Ishikawa (cell line): ENCODE measurements around the gene NCAPH2.

Source experiments
- CEBPB ChIP-seq: IDR thresholded peaks from 2 replicates; pipeline ENCODE4 v1.6.1; 2012
- CREB1 ChIP-seq: IDR thresholded peaks from 2 replicates; pipeline ENCODE4 v1.6.1; 2012; ENCODE audit warnings: low read depth
- EGR1 ChIP-seq: IDR thresholded peaks from 2 replicates; pipeline ENCODE4 v1.6.1; 2012
- EP300 ChIP-seq: IDR thresholded peaks from 2 replicates; pipeline ENCODE4 v1.6.1; 2012; ENCODE audit warnings: borderline replicate concordance
- FOXM1 ChIP-seq: IDR thresholded peaks from 2 replicates; pipeline ENCODE4 v1.6.1; 2012; ENCODE audit warnings: low read depth, borderline replicate concordance
- NFIC ChIP-seq: IDR thresholded peaks from 2 replicates; pipeline ENCODE4 v1.6.1; 2012
- RAD21 ChIP-seq: IDR thresholded peaks from 2 replicates; pipeline ENCODE4 v1.6.1; 2012; ENCODE audit warnings: low read depth
- TAF1 ChIP-seq: IDR thresholded peaks from 2 replicates; pipeline ENCODE4 v1.6.1; 2012; ENCODE audit warnings: low read depth, mild to moderate bottlenecking
- TCF12 ChIP-seq: IDR thresholded peaks from 2 replicates; pipeline ENCODE4 v1.6.1; 2012; ENCODE audit warnings: low read depth
- YY1 ChIP-seq: IDR thresholded peaks from 2 replicates; pipeline ENCODE4 v1.6.1; 2012; ENCODE audit warnings: low read depth
- TF ChIP-seq, protein P1 (sequence below): IDR thresholded peaks from 2 replicates; pipeline ENCODE4 v1.6.1; 2012
- TF ChIP-seq, protein P2 (sequence below): IDR thresholded peaks from 2 replicates; pipeline ENCODE4 v1.6.1; 2012; ENCODE audit warnings: low read depth, mild to moderate bottlenecking
- TF ChIP-seq, protein P3 (sequence below): IDR thresholded peaks from 2 replicates; pipeline ENCODE4 v1.6.1; 2012

DNA sequence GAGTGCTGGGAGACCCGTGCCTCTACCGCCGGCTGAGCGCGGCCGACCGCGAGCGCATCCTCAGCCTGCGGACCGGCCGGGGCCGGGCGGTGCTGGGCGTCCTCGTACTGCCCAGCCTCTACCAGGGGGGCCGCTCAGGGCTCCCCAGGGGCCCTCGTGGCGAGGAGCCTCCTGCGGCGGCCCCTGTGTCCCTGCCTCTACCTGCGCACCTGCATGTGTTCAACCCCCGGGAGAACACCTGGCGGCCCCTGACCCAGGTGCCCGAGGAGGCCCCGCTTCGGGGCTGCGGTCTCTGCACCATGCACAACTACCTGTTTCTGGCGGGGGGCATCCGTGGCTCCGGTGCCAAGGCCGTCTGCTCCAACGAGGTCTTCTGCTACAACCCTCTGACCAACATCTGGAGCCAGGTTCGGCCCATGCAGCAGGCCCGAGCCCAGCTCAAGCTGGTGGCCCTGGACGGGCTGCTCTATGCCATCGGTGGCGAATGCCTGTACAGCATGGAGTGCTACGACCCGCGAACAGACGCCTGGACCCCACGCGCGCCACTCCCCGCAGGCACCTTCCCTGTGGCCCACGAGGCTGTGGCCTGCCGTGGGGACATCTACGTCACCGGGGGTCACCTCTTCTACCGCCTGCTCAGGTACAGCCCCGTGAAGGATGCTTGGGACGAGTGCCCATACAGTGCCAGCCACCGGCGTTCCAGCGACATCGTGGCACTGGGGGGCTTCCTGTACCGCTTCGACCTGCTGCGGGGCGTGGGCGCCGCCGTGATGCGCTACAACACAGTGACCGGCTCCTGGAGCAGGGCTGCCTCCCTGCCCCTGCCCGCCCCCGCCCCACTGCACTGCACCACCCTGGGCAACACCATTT lies 41.1 kb downstream of the NCAPH2 start:
- no peak for TF ChIP-seq TCF12
- no peak for TF ChIP-seq NFIC
- no peak for TF ChIP-seq TAF1
- TF ChIP-seq, protein P1, sequence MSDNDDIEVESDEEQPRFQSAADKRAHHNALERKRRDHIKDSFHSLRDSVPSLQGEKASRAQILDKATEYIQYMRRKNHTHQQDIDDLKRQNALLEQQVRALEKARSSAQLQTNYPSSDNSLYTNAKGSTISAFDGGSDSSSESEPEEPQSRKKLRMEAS, result no peak
- TF ChIP-seq EGR1, result no peak
- TF ChIP-seq, protein P2, sequence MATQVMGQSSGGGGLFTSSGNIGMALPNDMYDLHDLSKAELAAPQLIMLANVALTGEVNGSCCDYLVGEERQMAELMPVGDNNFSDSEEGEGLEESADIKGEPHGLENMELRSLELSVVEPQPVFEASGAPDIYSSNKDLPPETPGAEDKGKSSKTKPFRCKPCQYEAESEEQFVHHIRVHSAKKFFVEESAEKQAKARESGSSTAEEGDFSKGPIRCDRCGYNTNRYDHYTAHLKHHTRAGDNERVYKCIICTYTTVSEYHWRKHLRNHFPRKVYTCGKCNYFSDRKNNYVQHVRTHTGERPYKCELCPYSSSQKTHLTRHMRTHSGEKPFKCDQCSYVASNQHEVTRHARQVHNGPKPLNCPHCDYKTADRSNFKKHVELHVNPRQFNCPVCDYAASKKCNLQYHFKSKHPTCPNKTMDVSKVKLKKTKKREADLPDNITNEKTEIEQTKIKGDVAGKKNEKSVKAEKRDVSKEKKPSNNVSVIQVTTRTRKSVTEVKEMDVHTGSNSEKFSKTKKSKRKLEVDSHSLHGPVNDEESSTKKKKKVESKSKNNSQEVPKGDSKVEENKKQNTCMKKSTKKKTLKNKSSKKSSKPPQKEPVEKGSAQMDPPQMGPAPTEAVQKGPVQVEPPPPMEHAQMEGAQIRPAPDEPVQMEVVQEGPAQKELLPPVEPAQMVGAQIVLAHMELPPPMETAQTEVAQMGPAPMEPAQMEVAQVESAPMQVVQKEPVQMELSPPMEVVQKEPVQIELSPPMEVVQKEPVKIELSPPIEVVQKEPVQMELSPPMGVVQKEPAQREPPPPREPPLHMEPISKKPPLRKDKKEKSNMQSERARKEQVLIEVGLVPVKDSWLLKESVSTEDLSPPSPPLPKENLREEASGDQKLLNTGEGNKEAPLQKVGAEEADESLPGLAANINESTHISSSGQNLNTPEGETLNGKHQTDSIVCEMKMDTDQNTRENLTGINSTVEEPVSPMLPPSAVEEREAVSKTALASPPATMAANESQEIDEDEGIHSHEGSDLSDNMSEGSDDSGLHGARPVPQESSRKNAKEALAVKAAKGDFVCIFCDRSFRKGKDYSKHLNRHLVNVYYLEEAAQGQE, result no peak
- TF ChIP-seq, protein P3, sequence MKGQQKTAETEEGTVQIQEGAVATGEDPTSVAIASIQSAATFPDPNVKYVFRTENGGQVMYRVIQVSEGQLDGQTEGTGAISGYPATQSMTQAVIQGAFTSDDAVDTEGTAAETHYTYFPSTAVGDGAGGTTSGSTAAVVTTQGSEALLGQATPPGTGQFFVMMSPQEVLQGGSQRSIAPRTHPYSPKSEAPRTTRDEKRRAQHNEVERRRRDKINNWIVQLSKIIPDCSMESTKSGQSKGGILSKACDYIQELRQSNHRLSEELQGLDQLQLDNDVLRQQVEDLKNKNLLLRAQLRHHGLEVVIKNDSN, result no peak
- no peak for TF ChIP-seq YY1
- no peak for TF ChIP-seq RAD21
- no peak for TF ChIP-seq EP300
- TF ChIP-seq FOXM1, result no peak
- TF ChIP-seq CEBPB, result no peak
- TF ChIP-seq CREB1, result no peak
